IMR-90 (cell line): ENCODE results near the gene KCNT1.

ENCODE experiments used
- CEBPB ChIP-seq: IDR thresholded peaks from 2 replicates; pipeline ENCODE4 v1.6.1; 2012; ENCODE audit warnings: low read depth, low read length, improper control_type of control experiment
- MAFK ChIP-seq: IDR thresholded peaks from 2 replicates; pipeline ENCODE4 v1.6.1; 2012; ENCODE audit warnings: low read depth, low read length, improper control_type of control experiment
- POLR2A ChIP-seq: IDR thresholded peaks from 2 replicates; pipeline ENCODE4 v1.6.1; 2012; ENCODE audit warnings: mild to moderate bottlenecking, low read depth, low read length
- RCOR1 ChIP-seq: IDR thresholded peaks from 2 replicates; pipeline ENCODE4 v1.6.1; 2012; ENCODE audit warnings: mild to moderate bottlenecking, low read length, improper control_type of control experiment; ENCODE audit not compliant: insufficient replicate concordance
- TF ChIP-seq, protein P1 (sequence below): conservative IDR thresholded peaks from 2 replicates; pipeline ENCODE4 v1.5.1; 2012; ENCODE audit warnings: mild to moderate bottlenecking, low read depth, low read length, improper control_type of control experiment

DNA sequence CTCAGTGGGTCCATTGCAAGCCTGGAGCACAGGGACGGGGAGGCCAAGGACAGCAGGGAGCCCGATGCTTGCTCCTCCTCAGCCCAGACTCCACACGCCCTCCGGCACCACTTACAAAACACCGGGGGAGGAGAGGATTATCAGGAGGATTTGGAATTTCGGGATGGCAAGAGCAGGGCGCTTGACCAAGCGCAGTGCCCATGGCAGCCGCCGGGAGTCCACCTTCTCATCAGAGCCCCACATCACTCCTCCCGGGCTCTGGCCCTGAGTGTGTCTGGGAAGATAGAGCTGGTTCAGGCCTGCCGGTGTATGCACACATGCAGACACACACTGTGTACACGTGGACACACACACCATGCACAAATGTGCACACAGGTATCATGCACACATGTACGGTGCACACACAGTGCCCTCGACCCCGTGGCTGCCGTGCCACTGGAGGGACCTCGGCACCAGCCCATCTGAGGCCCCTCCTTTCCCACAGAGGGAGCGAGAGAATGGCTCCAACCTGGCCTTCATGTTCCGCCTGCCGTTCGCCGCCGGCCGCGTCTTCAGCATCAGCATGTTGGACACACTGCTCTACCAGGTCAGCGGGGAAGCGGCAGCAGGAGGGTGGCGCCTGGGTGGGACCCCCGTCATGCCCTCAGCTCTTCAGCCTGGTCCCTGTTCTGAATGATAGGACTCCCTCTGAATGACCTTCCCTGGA, 81.7 kb downstream of the KCNT1 start:
- TF ChIP-seq CEBPB: no peak
- TF ChIP-seq, protein P1, sequence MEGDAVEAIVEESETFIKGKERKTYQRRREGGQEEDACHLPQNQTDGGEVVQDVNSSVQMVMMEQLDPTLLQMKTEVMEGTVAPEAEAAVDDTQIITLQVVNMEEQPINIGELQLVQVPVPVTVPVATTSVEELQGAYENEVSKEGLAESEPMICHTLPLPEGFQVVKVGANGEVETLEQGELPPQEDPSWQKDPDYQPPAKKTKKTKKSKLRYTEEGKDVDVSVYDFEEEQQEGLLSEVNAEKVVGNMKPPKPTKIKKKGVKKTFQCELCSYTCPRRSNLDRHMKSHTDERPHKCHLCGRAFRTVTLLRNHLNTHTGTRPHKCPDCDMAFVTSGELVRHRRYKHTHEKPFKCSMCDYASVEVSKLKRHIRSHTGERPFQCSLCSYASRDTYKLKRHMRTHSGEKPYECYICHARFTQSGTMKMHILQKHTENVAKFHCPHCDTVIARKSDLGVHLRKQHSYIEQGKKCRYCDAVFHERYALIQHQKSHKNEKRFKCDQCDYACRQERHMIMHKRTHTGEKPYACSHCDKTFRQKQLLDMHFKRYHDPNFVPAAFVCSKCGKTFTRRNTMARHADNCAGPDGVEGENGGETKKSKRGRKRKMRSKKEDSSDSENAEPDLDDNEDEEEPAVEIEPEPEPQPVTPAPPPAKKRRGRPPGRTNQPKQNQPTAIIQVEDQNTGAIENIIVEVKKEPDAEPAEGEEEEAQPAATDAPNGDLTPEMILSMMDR: no peak
- no peak for TF ChIP-seq MAFK
- no peak for TF ChIP-seq RCOR1
- no peak for TF ChIP-seq POLR2A
